ENCODE data around the gene RPTOR.

RPTOR gene

DNA sequence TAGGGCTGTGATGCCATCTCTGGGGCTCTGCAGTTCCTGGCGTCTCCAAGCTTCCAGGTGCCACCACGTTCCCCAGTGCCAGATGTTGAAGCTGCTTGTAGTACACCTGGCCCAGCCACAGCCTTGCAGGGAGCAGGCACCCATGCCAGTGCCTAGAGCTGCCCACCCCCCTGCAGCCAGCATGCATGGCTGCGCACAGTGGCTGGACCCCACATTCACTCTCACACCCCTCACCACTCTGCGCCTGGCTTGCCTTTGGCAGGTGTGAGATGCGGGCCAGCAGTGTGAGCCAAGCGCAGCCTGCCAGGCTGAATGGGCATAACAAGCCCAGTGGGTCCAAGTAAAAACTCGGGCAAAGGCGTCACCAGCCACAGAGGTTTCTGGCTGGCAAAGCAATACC is 371.6 kb downstream of the RPTOR start:
- Histone ChIP-seq H3K4me3 (ENCODE audit: low read length) (no peak overlapping the region), H3K36me3 (ENCODE audit: insufficient read depth, low read length) (peaks cover 46% of the 10 kb centered on the region), H3K9ac (ENCODE audit: low read depth, low read length) (no peak overlapping the region), H3K27ac (ENCODE audit: low read depth, low read length) (no peak overlapping the region), H3K4me1 (ENCODE audit: insufficient read depth, low read length) (no peaks in the 10 kb centered on the region), H3K27me3 (ENCODE audit: insufficient read depth, low read length) (no peaks in the 10 kb centered on the region), H3K9me3 (ENCODE audit: insufficient read depth, low read depth, low read length) (peaks cover 16% of the 10 kb centered on the region)
- WGBS: 95% methylated on average over 8 of the region's 8 CpGs

- Histone ChIP-seq H3K9me3 (ENCODE audit: insufficient read depth, low read depth, low read length) (peaks cover 16% of the 10 kb centered on the region), H3K27me3 (ENCODE audit: insufficient read depth, low read length) (no peaks in the 10 kb centered on the region), H3K36me3 (ENCODE audit: insufficient read depth, low read length) (peaks cover 32% of the 10 kb centered on the region), H3K4me1 (ENCODE audit: insufficient read depth, low read length) (no peaks in the 10 kb centered on the region), H3K27ac (ENCODE audit: low read depth, low read length) (no peak overlapping the region), H3K4me3 (ENCODE audit: low read length) (no peak overlapping the region), H3K9ac (ENCODE audit: low read depth, low read length) (no peak overlapping the region)
- WGBS: 94% methylated on average over 33 of the region's 33 CpGs
Measured at GRCh38 chr17:80917716-80918560, 373.3 kb downstream of the RPTOR start.

GRCh38 chr17:80918731-80919130 is 374.1 kb downstream of the RPTOR start:
- Histone ChIP-seq H3K4me1 (ENCODE audit: insufficient read depth, low read length) (no peaks in the 10 kb centered on the region), H3K36me3 (ENCODE audit: insufficient read depth, low read length) (peaks cover 28% of the 10 kb centered on the region), H3K4me3 (ENCODE audit: low read length) (no peak overlapping the region), H3K27me3 (ENCODE audit: insufficient read depth, low read length) (no peaks in the 10 kb centered on the region), H3K9me3 (ENCODE audit: insufficient read depth, low read depth, low read length) (peaks cover 16% of the 10 kb centered on the region), H3K27ac (ENCODE audit: low read depth, low read length) (no peak overlapping the region), H3K9ac (ENCODE audit: low read depth, low read length) (no peak overlapping the region)
- 92% methylated on average over 15 of the region's 15 CpGs for WGBS

- H3K9ac ChIP-seq (ENCODE audit: low read depth, low read length): no peak overlapping the region
- H3K27ac ChIP-seq (ENCODE audit: low read depth, low read length): no peak overlapping the region
- H3K4me1 ChIP-seq (ENCODE audit: insufficient read depth, low read length): no peaks in the 10 kb centered on the region
- no peak overlapping the region for H3K4me3 ChIP-seq (ENCODE audit: low read length)
- peaks cover 21% of the 10 kb centered on the region for H3K36me3 ChIP-seq (ENCODE audit: insufficient read depth, low read length)
- peaks cover 11% of the 10 kb centered on the region for H3K9me3 ChIP-seq (ENCODE audit: insufficient read depth, low read depth, low read length)
- no peaks in the 10 kb centered on the region for H3K27me3 ChIP-seq (ENCODE audit: insufficient read depth, low read length)
- WGBS: 96% methylated on average over 33 of the region's 33 CpGs
Measured at GRCh38 chr17:80919331-80920311, 375.0 kb downstream of the RPTOR start.

GRCh38 chr17:80920441-80920840 is 375.8 kb downstream of the RPTOR start:
- peaks cover 18% of the 10 kb centered on the region for H3K36me3 ChIP-seq (ENCODE audit: insufficient read depth, low read length)
- H3K4me3 ChIP-seq (ENCODE audit: low read length): no peak overlapping the region
- H3K4me1 ChIP-seq (ENCODE audit: insufficient read depth, low read length): no peaks in the 10 kb centered on the region
- H3K9me3 ChIP-seq (ENCODE audit: insufficient read depth, low read depth, low read length): peaks cover 7% of the 10 kb centered on the region
- H3K9ac ChIP-seq (ENCODE audit: low read depth, low read length): no peak overlapping the region
- WGBS: 94% methylated on average over 18 of the region's 18 CpGs
- no peaks in the 10 kb centered on the region for H3K27me3 ChIP-seq (ENCODE audit: insufficient read depth, low read length)
- H3K27ac ChIP-seq (ENCODE audit: low read depth, low read length): no peak overlapping the region

- H3K36me3 ChIP-seq (ENCODE audit: insufficient read depth, low read length): peaks cover 18% of the 10 kb centered on the region
- no peak overlapping the region for H3K9ac ChIP-seq (ENCODE audit: low read depth, low read length)
- H3K27ac ChIP-seq (ENCODE audit: low read depth, low read length): no peak overlapping the region
Measured at GRCh38 chr17:80921159-80921558, 376.5 kb downstream of the RPTOR start.

GRCh38 chr17:80921741-80922579 is 377.3 kb downstream of the RPTOR start:
- no peak overlapping the region for H3K4me3 ChIP-seq (ENCODE audit: low read length)
- H3K9ac ChIP-seq (ENCODE audit: low read depth, low read length): no peak overlapping the region
- no peaks in the 10 kb centered on the region for H3K9me3 ChIP-seq (ENCODE audit: insufficient read depth, low read depth, low read length)
- H3K27ac ChIP-seq (ENCODE audit: low read depth, low read length): no peak overlapping the region
- H3K36me3 ChIP-seq (ENCODE audit: insufficient read depth, low read length): peaks cover 16% of the 10 kb centered on the region
- H3K4me1 ChIP-seq (ENCODE audit: insufficient read depth, low read length): peaks cover 10% of the 10 kb centered on the region; the same call in 1 of the 2 replicates
- H3K27me3 ChIP-seq (ENCODE audit: insufficient read depth, low read length): peaks cover 5% of the 10 kb centered on the region; the same call in 1 of the 2 replicates
- WGBS: 94% methylated on average over 28 of the region's 28 CpGs

More at GRCh38 chr17:80921159-80921558, 376.5 kb downstream of the RPTOR start:
- Histone ChIP-seq H3K4me3 (ENCODE audit: low read length) (no peak overlapping the region), H3K27me3 (ENCODE audit: insufficient read depth, low read length) (no peaks in the 10 kb centered on the region), H3K9me3 (ENCODE audit: insufficient read depth, low read depth, low read length) (peaks cover 2% of the 10 kb centered on the region), H3K4me1 (ENCODE audit: insufficient read depth, low read length) (peaks cover 2% of the 10 kb centered on the region; the same call in 1 of the 2 replicates)
- WGBS: 93% methylated on average over 22 of the region's 22 CpGs

DNA sequence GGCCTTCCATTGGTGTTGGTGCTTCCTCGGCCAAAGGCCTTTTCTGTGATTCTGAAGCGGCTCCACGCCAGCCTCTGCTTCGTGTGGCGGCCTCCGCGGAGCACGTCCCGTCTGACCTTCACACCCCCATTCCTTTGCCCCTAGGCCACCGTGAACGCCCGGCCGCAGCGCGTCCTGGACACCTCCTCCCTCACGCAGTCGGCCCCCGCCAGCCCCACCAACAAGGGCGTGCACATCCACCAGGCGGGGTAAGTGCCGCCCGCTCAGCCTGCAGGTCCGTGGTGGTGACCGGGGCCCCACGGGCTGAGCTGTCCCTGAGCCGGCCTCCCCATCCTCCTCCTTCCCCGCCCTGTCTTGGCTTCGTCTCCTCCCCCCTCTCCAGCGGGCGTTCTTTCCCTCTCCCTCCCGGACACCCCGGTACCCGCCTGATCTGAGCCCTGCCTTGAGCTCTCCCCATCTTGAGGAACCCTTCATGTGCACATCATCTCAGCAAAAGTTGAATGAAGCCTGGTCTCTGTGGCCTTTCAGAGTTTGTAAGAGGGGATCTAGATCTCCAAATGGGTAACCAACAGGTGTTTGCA is 378.0 kb downstream of the RPTOR start:
- H3K4me1 ChIP-seq (ENCODE audit: insufficient read depth, low read length): peaks cover 16% of the 10 kb centered on the region; the same call in 1 of the 2 replicates
- no peak overlapping the region for H3K27ac ChIP-seq (ENCODE audit: low read depth, low read length)
- no peak overlapping the region for H3K9ac ChIP-seq (ENCODE audit: low read depth, low read length)
- H3K4me3 ChIP-seq (ENCODE audit: low read length): no peak overlapping the region
- peaks cover 12% of the 10 kb centered on the region for H3K27me3 ChIP-seq (ENCODE audit: insufficient read depth, low read length)
- peaks cover 15% of the 10 kb centered on the region for H3K36me3 ChIP-seq (ENCODE audit: insufficient read depth, low read length)
- 94% methylated on average over 33 of the region's 33 CpGs for WGBS
- H3K9me3 ChIP-seq (ENCODE audit: insufficient read depth, low read depth, low read length): no peaks in the 10 kb centered on the region

GRCh38 chr17:80923211-80924110 is 378.8 kb downstream of the RPTOR start:
- Histone ChIP-seq H3K4me3 (ENCODE audit: low read length) (no peak overlapping the region), H3K27ac (ENCODE audit: low read depth, low read length) (no peak overlapping the region), H3K27me3 (ENCODE audit: insufficient read depth, low read length) (peaks cover 17% of the 10 kb centered on the region), H3K4me1 (ENCODE audit: insufficient read depth, low read length) (peaks cover 16% of the 10 kb centered on the region; the same call in 1 of the 2 replicates), H3K36me3 (ENCODE audit: insufficient read depth, low read length) (peaks cover 11% of the 10 kb centered on the region), H3K9me3 (ENCODE audit: insufficient read depth, low read depth, low read length) (no peaks in the 10 kb centered on the region), H3K9ac (ENCODE audit: low read depth, low read length) (no peak overlapping the region)
- WGBS: 96% methylated on average over 35 of the region's 35 CpGs
